ENCODE results near the gene NOVA2.

Gene NOVA2

DNA sequence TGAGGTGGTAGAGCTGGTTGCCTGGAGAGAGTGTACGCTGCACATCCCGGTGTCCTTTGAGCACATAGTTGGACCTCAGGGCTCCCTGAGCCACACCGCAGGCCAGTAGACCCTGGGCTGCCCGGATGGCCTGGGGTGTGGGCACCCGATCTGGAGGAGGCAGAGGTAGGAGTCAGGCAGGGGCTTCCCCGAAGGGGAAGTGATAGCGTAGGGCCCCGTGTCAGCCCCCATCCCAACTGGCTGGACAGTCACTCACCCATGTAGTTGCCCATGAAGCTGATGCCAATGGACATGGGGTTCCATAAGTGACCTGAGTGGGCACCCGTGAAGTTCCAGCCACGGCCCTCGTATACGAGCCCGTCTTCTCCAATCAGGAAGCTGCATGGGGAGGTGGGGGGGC is 45.6 kb upstream of the NOVA2 start:
- TF ChIP-seq, protein P1, sequence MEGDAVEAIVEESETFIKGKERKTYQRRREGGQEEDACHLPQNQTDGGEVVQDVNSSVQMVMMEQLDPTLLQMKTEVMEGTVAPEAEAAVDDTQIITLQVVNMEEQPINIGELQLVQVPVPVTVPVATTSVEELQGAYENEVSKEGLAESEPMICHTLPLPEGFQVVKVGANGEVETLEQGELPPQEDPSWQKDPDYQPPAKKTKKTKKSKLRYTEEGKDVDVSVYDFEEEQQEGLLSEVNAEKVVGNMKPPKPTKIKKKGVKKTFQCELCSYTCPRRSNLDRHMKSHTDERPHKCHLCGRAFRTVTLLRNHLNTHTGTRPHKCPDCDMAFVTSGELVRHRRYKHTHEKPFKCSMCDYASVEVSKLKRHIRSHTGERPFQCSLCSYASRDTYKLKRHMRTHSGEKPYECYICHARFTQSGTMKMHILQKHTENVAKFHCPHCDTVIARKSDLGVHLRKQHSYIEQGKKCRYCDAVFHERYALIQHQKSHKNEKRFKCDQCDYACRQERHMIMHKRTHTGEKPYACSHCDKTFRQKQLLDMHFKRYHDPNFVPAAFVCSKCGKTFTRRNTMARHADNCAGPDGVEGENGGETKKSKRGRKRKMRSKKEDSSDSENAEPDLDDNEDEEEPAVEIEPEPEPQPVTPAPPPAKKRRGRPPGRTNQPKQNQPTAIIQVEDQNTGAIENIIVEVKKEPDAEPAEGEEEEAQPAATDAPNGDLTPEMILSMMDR (conservative IDR thresholded peaks at IDR 0.05; ENCODE audit: low read depth, low read length): no peak
- DNase-seq (ENCODE audit: low read depth): no peak
- H3K4me3 ChIP-seq (ENCODE audit: low read depth, low read length): no peak overlapping the region

DNA sequence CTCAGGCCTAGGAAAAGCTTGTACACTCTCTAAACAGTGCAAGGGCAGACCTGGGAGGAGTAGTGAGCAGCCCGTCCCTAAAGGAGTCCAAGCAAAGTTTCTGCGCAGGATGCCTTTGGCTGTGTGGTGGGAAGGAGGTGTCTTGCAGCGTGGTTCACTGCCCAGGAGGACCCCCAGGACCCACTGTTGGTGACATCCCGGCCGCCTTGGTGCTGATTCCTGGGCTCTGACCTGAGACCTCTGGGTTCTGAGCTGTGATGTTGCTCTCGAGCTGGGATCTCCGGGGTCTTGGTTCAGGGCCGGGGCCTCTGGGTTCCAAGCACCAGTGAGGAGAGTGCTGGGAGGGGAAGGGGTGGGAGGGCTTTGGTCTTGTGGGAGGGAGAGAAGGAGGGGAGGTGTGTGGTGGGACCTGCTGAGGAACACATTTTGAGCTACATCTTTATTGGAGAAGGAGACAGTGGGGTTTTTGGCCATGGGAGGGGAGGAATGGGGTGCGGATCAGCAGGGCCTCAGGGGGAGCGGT is 45.1 kb upstream of the NOVA2 start:
- TF ChIP-seq, protein P1 (conservative IDR thresholded peaks at IDR 0.05; ENCODE audit: low read depth, low read length): no peak
- H3K4me3 ChIP-seq (ENCODE audit: low read depth, low read length): no peak overlapping the region
- DNase-seq (ENCODE audit: low read depth): no peak

- no peak overlapping the region for H3K4me3 ChIP-seq (ENCODE audit: low read depth, low read length)
- TF ChIP-seq, protein P1 (conservative IDR thresholded peaks at IDR 0.05; ENCODE audit: low read depth, low read length): peak; percentile 1
- no peak for DNase-seq (ENCODE audit: low read depth)
Observed at GRCh38 chr19:46017874-46018675, 44.4 kb upstream of the NOVA2 start.

DNA sequence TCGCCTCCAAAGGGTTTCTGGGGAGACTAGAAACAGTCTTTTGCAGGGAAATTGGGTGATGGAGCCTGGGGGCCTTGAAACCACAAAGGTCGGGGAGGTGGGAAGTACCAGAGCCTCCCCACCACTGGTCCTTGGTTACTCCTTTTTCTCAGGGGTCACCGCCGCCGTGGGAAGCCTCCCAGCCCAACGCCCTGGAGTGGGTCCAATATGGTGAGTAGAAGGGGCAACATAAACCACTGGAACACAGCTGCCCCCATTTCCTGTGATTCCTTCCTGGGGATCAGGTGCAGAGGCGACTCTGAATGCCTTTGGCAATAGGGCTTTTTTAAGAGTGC is 43.4 kb upstream of the NOVA2 start:
- no peak overlapping the region for H3K4me3 ChIP-seq (ENCODE audit: low read depth, low read length)
- DNase-seq (ENCODE audit: low read depth): no peak

DNA sequence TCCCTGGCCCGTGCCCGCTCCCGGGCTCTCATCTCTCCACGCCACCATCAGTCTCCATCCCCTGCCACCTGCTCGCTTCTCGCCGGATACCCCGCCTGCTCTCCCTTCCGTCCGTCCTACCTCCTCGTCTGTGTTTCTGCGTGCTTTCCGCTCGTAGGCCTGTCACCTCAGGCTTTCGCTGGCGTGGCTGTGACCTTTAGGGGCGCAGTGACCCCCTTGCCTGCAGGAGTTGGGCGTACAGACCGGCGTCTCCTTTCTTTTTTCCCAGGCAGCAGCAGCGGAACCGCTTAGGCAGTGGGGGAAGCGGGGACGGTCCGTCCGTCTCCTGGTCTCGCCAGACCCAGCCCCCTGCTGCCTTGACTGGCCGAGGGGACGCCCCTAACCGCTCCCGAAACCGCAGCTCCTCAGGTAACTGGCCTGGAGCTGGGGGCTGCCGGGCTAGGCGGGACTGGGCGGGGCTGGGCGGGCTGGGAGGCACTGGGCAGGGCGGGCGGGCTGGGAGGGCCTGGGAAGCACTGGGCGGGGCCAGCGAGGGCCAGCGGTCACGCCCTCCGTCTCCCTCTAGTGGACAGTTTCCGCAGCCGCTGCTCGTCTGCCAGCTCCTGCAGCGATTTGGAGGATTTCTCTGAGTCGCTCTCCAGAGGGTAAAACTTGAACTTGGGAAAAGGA is 42.9 kb upstream of the NOVA2 start:
- peak; percentile 82 for DNase-seq (ENCODE audit: low read depth)
- TF ChIP-seq, protein P1 (conservative IDR thresholded peaks at IDR 0.05; ENCODE audit: low read depth, low read length): peak; percentile 83
- peak overlapping the region; percentile 51 for H3K4me3 ChIP-seq (ENCODE audit: low read depth, low read length)

More for the DNA sequence above, 43.4 kb upstream of the NOVA2 start:
- TF ChIP-seq, protein P1 (conservative IDR thresholded peaks at IDR 0.05; ENCODE audit: low read depth, low read length): no peak

GRCh38 chr19:46015687-46016425 is 42.2 kb upstream of the NOVA2 start:
- TF ChIP-seq, protein P1 (conservative IDR thresholded peaks at IDR 0.05; ENCODE audit: low read depth, low read length): no peak
- H3K4me3 ChIP-seq (ENCODE audit: low read depth, low read length): peak overlapping the region; percentile 51
- no peak for DNase-seq (ENCODE audit: low read depth)
